ENCODE measurements around the gene DENND1A.

DENND1A gene

DNA sequence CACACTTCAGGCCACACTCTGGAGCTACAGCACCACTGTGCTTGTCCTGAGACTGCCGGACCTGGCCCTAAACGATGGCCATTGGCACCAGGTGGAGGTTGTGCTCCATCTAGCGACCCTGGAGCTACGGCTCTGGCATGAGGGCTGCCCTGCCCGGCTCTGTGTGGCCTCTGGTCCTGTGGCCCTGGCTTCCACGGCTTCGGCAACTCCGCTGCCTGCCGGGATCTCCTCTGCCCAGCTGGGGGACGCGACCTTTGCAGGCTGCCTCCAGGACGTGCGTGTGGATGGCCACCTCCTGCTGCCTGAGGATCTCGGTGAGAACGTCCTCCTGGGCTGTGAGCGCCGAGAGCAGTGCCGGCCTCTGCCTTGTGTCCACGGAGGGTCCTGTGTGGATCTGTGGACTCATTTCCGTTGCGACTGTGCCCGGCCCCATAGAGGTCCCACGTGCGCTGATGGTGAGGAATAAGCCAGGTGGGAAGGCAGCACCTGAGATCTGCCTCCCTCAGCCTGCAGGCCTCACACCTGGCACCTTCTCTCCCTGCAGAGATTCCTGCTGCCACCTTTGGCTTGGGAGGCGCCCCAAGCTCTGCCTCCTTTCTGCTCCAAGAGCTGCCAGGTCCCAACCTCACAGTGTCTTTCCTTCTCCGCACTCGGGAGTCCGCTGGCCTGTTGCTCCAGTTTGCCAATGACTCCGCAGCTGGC is 559.2 kb downstream of the DENND1A start:
- in situ Hi-C loops (cut with HindIII; ENCODE audit: low sequenced_read_pairs): no loop called here
- no peak for DNase-seq (ENCODE audit: low read depth)
- TF ChIP-seq, protein P1, sequence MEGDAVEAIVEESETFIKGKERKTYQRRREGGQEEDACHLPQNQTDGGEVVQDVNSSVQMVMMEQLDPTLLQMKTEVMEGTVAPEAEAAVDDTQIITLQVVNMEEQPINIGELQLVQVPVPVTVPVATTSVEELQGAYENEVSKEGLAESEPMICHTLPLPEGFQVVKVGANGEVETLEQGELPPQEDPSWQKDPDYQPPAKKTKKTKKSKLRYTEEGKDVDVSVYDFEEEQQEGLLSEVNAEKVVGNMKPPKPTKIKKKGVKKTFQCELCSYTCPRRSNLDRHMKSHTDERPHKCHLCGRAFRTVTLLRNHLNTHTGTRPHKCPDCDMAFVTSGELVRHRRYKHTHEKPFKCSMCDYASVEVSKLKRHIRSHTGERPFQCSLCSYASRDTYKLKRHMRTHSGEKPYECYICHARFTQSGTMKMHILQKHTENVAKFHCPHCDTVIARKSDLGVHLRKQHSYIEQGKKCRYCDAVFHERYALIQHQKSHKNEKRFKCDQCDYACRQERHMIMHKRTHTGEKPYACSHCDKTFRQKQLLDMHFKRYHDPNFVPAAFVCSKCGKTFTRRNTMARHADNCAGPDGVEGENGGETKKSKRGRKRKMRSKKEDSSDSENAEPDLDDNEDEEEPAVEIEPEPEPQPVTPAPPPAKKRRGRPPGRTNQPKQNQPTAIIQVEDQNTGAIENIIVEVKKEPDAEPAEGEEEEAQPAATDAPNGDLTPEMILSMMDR (IDR thresholded peaks at IDR 0.05; ENCODE audit: low read depth, low read length, missing control alignments): no peak
- no peak overlapping the region for H3K4me3 ChIP-seq (ENCODE audit: low read depth, low read length)

DNA sequence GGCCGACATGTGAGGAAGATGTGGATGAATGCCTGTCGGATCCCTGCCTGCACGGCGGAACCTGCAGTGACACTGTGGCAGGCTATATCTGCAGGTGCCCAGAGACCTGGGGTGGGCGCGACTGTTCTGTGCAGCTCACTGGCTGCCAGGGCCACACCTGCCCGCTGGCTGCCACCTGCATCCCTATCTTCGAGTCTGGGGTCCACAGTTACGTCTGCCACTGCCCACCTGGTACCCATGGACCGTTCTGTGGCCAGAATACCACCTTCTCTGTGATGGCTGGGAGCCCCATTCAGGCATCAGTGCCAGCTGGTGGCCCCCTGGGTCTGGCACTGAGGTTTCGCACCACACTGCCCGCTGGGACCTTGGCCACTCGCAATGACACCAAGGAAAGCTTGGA is 559.8 kb downstream of the DENND1A start:
- TF ChIP-seq, protein P1 (IDR thresholded peaks at IDR 0.05; ENCODE audit: low read depth, low read length, missing control alignments): no peak
- in situ Hi-C loops (cut with HindIII; ENCODE audit: low sequenced_read_pairs): no loop called here
- no peak for DNase-seq (ENCODE audit: low read depth)
- no peak overlapping the region for H3K4me3 ChIP-seq (ENCODE audit: low read depth, low read length)

DNA sequence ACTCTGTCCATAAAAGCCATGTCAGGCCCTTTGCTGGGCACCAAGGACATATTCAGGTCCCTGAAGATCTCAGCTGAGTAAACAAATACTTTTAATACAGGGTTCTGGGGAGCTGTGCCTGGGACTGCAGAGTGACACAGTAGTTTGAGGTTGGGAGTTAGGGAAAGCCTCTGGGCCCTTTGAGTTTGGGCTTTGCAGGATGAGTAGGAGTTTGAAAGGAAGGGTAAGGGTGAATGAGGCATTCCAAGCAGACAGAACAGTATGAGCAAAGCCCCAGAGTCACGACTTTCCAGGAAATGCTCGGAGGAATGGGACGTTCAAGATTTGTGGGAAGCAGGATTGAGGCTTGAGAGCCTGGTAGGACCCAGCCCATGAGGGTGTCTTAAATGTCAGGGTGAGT is 560.6 kb downstream of the DENND1A start:
- in situ Hi-C loops (cut with HindIII; ENCODE audit: low sequenced_read_pairs): no loop called here

DNA sequence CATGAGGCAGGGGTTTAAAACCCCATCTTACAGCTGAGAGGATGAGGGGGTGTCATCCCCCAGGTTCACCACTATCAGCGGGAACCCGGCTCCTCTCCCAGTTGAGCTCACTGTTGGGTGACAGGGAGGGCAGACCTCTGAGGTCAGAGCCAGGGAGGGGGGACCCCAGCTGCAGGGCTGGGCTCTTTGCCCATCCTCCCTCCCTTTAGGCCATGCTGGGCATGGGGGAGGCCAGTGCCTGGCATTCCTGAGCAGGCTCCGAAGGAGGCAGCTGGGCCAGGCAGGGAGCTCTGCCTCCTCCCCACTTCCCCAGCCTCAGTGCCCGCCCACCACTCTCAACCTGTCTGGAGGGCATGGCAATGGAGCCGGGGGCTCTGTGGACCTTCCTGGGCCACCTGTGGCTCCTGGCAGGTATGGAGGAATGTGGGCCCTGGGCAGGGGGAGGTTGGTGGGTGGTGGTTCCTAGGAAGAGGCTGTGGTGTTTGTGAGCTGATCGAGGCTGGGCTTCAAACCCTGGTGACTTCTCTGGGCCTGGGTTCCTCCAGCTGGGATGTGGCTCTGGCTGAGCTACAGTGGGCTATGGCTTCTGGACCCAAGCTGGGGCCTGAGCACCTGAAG is 561.3 kb downstream of the DENND1A start:
- in situ Hi-C loops (cut with HindIII; ENCODE audit: low sequenced_read_pairs): no loop called here
- TF ChIP-seq, protein P1 (IDR thresholded peaks at IDR 0.05; ENCODE audit: low read depth, low read length, missing control alignments): no peak
- H3K4me3 ChIP-seq (ENCODE audit: low read depth, low read length): no peak overlapping the region
- DNase-seq (ENCODE audit: low read depth): no peak

More for the DNA sequence above, 560.6 kb downstream of the DENND1A start:
- no peak for DNase-seq (ENCODE audit: low read depth)
- TF ChIP-seq, protein P1 (IDR thresholded peaks at IDR 0.05; ENCODE audit: low read depth, low read length, missing control alignments): no peak
- no peak overlapping the region for H3K4me3 ChIP-seq (ENCODE audit: low read depth, low read length)

DNA sequence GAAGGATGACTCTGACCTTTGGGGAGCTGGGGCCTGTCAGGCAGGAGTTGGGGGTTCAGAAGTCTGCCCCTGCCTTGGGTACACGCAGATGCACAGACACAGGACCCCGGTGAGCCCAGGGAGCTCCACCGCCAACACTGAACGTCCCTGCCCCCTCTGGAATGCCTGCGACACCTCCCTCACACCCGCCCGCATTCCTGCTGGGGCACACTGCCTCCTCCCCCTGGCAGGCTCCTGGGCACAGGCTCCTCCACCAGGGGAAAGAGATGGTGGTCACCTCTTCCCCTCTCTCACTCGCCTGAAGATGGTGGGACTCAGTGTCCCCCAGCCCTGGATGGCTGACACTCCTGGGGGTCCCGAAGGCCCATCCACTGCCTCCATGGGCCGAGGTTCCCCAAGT is 561.9 kb downstream of the DENND1A start:
- in situ Hi-C loops (cut with HindIII; ENCODE audit: low sequenced_read_pairs): no loop called here
- no peak for DNase-seq (ENCODE audit: low read depth)
- no peak overlapping the region for H3K4me3 ChIP-seq (ENCODE audit: low read depth, low read length)
- TF ChIP-seq, protein P1 (IDR thresholded peaks at IDR 0.05; ENCODE audit: low read depth, low read length, missing control alignments): no peak

DNA sequence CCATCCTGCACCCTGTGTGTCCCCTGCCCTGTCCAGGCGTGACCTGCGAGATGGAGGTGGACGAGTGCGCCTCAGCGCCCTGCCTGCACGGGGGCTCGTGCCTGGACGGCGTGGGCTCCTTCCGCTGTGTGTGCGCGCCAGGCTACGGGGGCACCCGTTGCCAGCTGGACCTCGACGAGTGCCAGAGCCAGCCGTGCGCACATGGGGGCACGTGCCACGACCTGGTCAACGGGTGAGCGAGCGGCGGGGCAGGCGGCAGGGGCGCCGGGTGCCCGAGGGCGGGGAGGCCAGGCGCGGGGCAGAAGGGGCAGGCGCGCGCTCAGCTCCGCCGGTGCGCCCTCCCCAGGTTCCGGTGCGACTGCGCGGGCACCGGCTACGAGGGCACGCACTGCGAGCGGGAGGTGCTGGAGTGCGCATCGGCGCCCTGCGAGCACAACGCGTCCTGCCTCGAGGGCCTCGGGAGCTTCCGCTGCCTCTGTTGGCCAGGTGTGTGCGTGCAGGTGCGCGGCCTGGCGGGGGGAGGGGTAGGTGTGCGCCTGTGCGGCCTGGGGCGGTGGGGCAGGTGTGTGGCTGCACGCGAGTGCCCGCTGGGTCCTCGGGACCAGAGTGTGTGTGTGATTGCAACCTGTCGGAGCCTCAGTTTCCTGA is 563.9 kb downstream of the DENND1A start:
- DNase-seq (ENCODE audit: low read depth): no peak
- H3K4me3 ChIP-seq (ENCODE audit: low read depth, low read length): no peak overlapping the region
- TF ChIP-seq, protein P1 (IDR thresholded peaks at IDR 0.05; ENCODE audit: low read depth, low read length, missing control alignments): no peak
- in situ Hi-C loops (cut with HindIII; ENCODE audit: low sequenced_read_pairs): no loop called here
